ENCODE measurements around the gene CCDC6.

- TF ChIP-seq CTCF (IDR thresholded peaks at IDR 0.05; ENCODE audit: control extremely low read depth in 1 of 3, insufficient read depth in 1 of 3, low read depth in 1 of 3, low read length in 3 of 3) (no peak), MAFK (IDR thresholded peaks at IDR 0.05; ENCODE audit: low read depth, low read length) (no peak)
Measured at GRCh38 chr10:59773088-59773487, 133.3 kb downstream of the CCDC6 start.

Measured in H1 (cell line).